ENCODE measurements around the gene P2RY2. TPM values are rescaled to one million over a fixed set of nuclear protein-coding genes. Genes with fewer than 3 reads are reported as not detected.
"Not testable (repeated sequence)": the region's sequence is repeated elsewhere in the genome, so short reads cannot be mapped to it uniquely, and the experiment has no call there.

Gene P2RY2
- total and polyA plus RNA-seq, 2 experiments from 2014 or later = 0.63 to 1.6 TPM

DNA sequence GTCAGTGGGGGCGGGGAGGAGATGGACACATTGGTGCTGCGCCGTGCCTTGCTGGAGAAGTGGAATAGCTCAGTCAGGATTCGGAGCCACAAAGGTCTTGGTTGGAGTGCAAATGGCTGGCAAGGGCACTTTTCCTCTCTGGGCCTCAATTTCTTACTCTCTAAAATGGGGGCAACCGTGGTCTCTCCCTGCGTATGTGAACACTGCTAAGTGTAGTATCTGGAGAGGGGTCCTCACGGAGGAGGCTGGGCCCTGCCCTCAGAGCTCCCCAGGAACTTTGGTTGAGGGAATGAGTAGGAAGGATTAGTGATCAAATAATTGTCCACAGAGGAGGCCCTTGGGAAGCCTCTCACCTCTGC is 54.6 kb downstream of the P2RY2 start (continued):
- no peak for TF ChIP-seq ZNF331 (CRISPR knock-in tag; IDR thresholded peaks at IDR 0.05; ENCODE audit: low read depth)
- TF ChIP-seq, protein P1, sequence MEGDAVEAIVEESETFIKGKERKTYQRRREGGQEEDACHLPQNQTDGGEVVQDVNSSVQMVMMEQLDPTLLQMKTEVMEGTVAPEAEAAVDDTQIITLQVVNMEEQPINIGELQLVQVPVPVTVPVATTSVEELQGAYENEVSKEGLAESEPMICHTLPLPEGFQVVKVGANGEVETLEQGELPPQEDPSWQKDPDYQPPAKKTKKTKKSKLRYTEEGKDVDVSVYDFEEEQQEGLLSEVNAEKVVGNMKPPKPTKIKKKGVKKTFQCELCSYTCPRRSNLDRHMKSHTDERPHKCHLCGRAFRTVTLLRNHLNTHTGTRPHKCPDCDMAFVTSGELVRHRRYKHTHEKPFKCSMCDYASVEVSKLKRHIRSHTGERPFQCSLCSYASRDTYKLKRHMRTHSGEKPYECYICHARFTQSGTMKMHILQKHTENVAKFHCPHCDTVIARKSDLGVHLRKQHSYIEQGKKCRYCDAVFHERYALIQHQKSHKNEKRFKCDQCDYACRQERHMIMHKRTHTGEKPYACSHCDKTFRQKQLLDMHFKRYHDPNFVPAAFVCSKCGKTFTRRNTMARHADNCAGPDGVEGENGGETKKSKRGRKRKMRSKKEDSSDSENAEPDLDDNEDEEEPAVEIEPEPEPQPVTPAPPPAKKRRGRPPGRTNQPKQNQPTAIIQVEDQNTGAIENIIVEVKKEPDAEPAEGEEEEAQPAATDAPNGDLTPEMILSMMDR (conservative IDR thresholded peaks at IDR 0.05; ENCODE audit: low read depth in 2 of 2) = no peak
- no peak for TF ChIP-seq EZH2 (IDR thresholded peaks at IDR 0.05; ENCODE audit: low read depth, unreplicated experiment)
- no peak for TF ChIP-seq NANOG (IDR thresholded peaks at IDR 0.05; ENCODE audit: borderline replicate concordance)
- TF ChIP-seq POLR2AphosphoS5 (IDR thresholded peaks at IDR 0.05; ENCODE audit: low read depth) = no peak

DNA sequence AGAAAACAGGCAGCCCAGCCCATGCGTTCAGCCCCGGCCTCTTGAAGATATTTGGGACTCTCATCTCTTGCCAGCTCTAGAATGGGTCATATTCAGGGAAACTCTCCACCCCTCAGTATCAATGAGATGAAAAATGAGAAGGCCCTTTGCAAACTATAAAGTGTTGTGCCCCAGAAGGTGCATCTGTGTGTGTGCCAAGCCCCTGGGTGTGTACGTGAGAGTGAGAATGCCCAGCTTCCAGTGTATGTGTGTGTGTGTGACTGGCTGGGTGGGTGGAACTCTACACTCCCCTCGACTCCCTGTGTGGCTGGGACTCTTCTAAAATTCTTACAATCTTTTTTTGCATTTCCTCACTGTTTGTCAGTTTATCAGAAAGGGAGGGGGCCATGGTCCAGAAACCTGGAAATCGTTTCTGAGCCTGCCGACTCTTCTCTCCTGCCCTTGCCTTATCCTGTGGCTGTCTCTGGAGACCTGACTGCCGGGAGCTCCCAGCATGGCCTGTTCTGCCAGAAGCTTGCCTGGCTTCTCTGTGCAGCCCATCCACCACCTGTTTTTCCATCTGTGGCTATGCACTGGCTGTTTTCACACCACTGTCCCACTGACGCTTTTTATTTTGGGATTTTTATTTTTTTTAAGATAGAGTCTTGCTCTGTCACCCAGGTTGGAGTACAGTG is 55.3 kb downstream of the P2RY2 start:
- ATAC-seq (no peak), DNase-seq (ENCODE audit: low spot score) (no peak)
- no peaks in the 10 kb centered on the region for H3K9me2 ChIP-seq (ENCODE audit: insufficient read depth)
- H3K4me3 ChIP-seq = no peak overlapping the region
- H3K27me3 Mint-ChIP-seq (ENCODE audit: insufficient read depth, low read depth, poor library complexity) = peaks cover 14% of the 10 kb centered on the region
- H3K4me1 Mint-ChIP-seq = peaks cover 43% of the 10 kb centered on the region
- no peak overlapping the region for H3K27ac ChIP-seq (ENCODE audit: low read depth)
- TF ChIP-seq NANOG (IDR thresholded peaks at IDR 0.05; ENCODE audit: borderline replicate concordance) (no peak), EZH2 (IDR thresholded peaks at IDR 0.05; ENCODE audit: low read depth, unreplicated experiment) (no peak), CREB1 (CRISPR knock-in tag; IDR thresholded peaks at IDR 0.05; ENCODE audit: low read depth) (no peak), JUNB (IDR thresholded peaks at IDR 0.05; ENCODE audit: unreplicated experiment) (no peak), STAT1 (IDR thresholded peaks at IDR 0.05; ENCODE audit: unreplicated experiment) (no peak), ZNF114 (CRISPR knock-in tag; IDR thresholded peaks at IDR 0.05) (no peak)
- TF ChIP-seq, protein P1 (conservative IDR thresholded peaks at IDR 0.05; ENCODE audit: low read depth in 2 of 2) = no peak
- TF ChIP-seq, protein P2, sequence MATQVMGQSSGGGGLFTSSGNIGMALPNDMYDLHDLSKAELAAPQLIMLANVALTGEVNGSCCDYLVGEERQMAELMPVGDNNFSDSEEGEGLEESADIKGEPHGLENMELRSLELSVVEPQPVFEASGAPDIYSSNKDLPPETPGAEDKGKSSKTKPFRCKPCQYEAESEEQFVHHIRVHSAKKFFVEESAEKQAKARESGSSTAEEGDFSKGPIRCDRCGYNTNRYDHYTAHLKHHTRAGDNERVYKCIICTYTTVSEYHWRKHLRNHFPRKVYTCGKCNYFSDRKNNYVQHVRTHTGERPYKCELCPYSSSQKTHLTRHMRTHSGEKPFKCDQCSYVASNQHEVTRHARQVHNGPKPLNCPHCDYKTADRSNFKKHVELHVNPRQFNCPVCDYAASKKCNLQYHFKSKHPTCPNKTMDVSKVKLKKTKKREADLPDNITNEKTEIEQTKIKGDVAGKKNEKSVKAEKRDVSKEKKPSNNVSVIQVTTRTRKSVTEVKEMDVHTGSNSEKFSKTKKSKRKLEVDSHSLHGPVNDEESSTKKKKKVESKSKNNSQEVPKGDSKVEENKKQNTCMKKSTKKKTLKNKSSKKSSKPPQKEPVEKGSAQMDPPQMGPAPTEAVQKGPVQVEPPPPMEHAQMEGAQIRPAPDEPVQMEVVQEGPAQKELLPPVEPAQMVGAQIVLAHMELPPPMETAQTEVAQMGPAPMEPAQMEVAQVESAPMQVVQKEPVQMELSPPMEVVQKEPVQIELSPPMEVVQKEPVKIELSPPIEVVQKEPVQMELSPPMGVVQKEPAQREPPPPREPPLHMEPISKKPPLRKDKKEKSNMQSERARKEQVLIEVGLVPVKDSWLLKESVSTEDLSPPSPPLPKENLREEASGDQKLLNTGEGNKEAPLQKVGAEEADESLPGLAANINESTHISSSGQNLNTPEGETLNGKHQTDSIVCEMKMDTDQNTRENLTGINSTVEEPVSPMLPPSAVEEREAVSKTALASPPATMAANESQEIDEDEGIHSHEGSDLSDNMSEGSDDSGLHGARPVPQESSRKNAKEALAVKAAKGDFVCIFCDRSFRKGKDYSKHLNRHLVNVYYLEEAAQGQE (IDR thresholded peaks at IDR 0.05; ENCODE audit: unreplicated experiment) = no peak
- H3K4me2 ChIP-seq = no peak overlapping the region
- H3K36me3 ChIP-seq (ENCODE audit: insufficient read depth) = no peaks in the 10 kb centered on the region
- H2AFZ ChIP-seq = no peak overlapping the region
- no peak overlapping the region for H3K27ac Mint-ChIP-seq
- H3K36me3 Mint-ChIP-seq (ENCODE audit: low read depth) = no peaks in the 10 kb centered on the region
- no peaks in the 10 kb centered on the region for H3K27me3 ChIP-seq (ENCODE audit: insufficient read depth)
- H3K9me3 Mint-ChIP-seq = no peaks in the 10 kb centered on the region
- no peaks in the 10 kb centered on the region for H4K20me1 ChIP-seq (replicated peaks; ENCODE audit: insufficient read depth)
- no peaks in the 10 kb centered on the region for H3K79me2 ChIP-seq (replicated peaks; ENCODE audit: insufficient read depth)
- no peaks in the 10 kb centered on the region for H3F3A ChIP-seq (replicated peaks; ENCODE audit: low read depth)
- no peak overlapping the region for H3K4me3 Mint-ChIP-seq
- peaks cover 8% of the 10 kb centered on the region; the same call in 1 of the 2 replicates for H3K4me1 ChIP-seq (ENCODE audit: insufficient read depth)

DNA sequence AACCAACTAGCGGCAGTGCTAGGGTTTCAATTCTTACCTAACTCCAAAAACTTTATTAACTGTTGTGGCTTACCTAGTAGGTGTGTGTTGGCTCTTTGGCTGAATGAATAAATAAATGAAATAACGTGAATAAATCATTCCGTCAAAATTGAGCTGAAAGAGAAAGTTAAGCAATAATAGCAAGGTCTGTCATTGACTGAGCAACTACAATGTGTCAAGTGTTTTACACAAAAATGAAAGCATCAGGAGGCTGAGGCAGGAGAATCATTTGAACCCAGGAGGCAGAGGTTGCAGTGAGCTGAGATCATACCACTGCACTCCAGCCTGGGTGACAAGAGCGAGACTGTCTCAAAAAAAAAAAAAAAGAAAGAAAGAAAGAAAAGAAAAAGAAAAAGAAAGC is 56.1 kb downstream of the P2RY2 start:
- not testable (repeated sequence) for H2AFZ ChIP-seq; H3K27ac Mint-ChIP-seq; H3K4me3 Mint-ChIP-seq; H3K27me3 ChIP-seq (ENCODE audit: insufficient read depth); H3K27ac ChIP-seq (ENCODE audit: low read depth); H3K9me2 ChIP-seq (ENCODE audit: insufficient read depth); H3K36me3 Mint-ChIP-seq (ENCODE audit: low read depth); H3K79me2 ChIP-seq (replicated peaks; ENCODE audit: insufficient read depth); H3K9me3 Mint-ChIP-seq; H3K4me3 ChIP-seq; H3K4me2 ChIP-seq; DNase-seq (ENCODE audit: low spot score); H3F3A ChIP-seq (replicated peaks; ENCODE audit: low read depth); H3K4me1 ChIP-seq (ENCODE audit: insufficient read depth); H3K36me3 ChIP-seq (ENCODE audit: insufficient read depth); H4K20me1 ChIP-seq (replicated peaks; ENCODE audit: insufficient read depth); ATAC-seq
- Mint-ChIP-seq H3K27me3 (ENCODE audit: insufficient read depth, low read depth, poor library complexity) (peaks cover 14% of the 10 kb centered on the region), H3K4me1 (peaks cover 37% of the 10 kb centered on the region)

All from GM23338 (cell line).